GM12801 (cell line): ENCODE measurements around the gene ASTN1.

ENCODE experiments used
- CTCF ChIP-seq: IDR thresholded peaks from one replicate; pipeline ENCODE4 v1.5.1; 2011; ENCODE audit warnings: control low read depth; ENCODE audit not compliant: insufficient read length; ENCODE audit errors: extremely low read depth

The ASTN1 gene

GRCh38 chr1:177163844-177164379 lies 600 bp downstream of the ASTN1 start:
- no peak for TF ChIP-seq CTCF

GRCh38 chr1:177162243-177162642 lies 2.3 kb downstream of the ASTN1 start:
- no peak for TF ChIP-seq CTCF

- TF ChIP-seq CTCF, result no peak
Observed at GRCh38 chr1:177146499-177146898, 18.0 kb downstream of the ASTN1 start.

- no peak for TF ChIP-seq CTCF
Observed at GRCh38 chr1:177145106-177146070, 19.1 kb downstream of the ASTN1 start.

GRCh38 chr1:177142791-177143271 lies 21.7 kb downstream of the ASTN1 start:
- TF ChIP-seq CTCF, result no peak

GRCh38 chr1:177142010-177142409 lies 22.5 kb downstream of the ASTN1 start:
- TF ChIP-seq CTCF, result no peak

GRCh38 chr1:177138347-177138746 lies 26.2 kb downstream of the ASTN1 start:
- TF ChIP-seq CTCF, result no peak
